ENCODE results near the gene AQP3.
A peak's percentile ranks its signal among the peaks of the same experiment; 100 is the strongest.

The AQP3 gene

DNA sequence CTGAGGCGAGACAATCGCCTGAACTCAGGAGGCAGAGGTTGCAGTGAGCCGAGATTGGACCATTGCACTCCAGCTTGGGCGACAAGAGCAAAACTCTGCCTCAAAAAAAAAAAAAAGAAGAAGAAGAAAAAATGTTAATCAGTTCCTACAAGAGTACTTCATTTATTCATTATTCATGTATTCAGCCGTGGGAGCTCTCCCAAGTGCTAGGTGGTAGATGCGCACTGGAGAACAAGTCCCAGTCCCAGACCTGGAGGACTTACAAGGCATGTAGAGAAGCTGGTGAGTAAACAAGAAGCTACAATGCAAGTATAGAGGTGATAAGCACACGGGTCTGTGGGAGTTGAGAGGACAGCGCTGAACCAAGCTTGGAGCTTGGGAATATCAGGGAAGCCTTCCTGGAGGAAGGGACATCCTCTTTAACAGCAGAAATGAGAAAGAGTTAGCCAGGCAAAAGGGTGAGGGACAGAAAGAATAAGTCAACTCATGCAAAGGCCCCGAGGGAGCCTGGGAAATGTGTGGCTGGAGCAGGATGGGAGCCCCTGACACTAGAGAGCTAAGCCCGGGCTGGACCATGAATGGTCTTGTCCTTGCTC is 27.6 kb downstream of the AQP3 start:
- Histone ChIP-seq H3K36me3 (replicated peaks; ENCODE audit: low read depth, low read length) (no peaks in the 10 kb centered on the region), H3K4me1 (ENCODE audit: low read length) (peaks cover 12% of the 10 kb centered on the region), H3K4me2 (ENCODE audit: low read length) (no peak overlapping the region), H3K79me2 (ENCODE audit: low read length) (no peaks in the 10 kb centered on the region), H4K20me1 (ENCODE audit: insufficient read depth, low read length) (no peaks in the 10 kb centered on the region), H2AFZ (ENCODE audit: low read depth, low read length) (0 out of 2 replicates have a peak overlapping the region, but pooled peaks have one; percentile 23), H3K27me3 (ENCODE audit: low read depth, low read length) (peaks cover 12% of the 10 kb centered on the region), H3K9me3 (ENCODE audit: insufficient read depth, low read length) (no peaks in the 10 kb centered on the region), H3K9ac (ENCODE audit: low read length) (no peak overlapping the region), H3K27ac (ENCODE audit: low read length) (no peak overlapping the region), H3K4me3 (ENCODE audit: low read length) (no peak overlapping the region)
- TF ChIP-seq, protein P1, sequence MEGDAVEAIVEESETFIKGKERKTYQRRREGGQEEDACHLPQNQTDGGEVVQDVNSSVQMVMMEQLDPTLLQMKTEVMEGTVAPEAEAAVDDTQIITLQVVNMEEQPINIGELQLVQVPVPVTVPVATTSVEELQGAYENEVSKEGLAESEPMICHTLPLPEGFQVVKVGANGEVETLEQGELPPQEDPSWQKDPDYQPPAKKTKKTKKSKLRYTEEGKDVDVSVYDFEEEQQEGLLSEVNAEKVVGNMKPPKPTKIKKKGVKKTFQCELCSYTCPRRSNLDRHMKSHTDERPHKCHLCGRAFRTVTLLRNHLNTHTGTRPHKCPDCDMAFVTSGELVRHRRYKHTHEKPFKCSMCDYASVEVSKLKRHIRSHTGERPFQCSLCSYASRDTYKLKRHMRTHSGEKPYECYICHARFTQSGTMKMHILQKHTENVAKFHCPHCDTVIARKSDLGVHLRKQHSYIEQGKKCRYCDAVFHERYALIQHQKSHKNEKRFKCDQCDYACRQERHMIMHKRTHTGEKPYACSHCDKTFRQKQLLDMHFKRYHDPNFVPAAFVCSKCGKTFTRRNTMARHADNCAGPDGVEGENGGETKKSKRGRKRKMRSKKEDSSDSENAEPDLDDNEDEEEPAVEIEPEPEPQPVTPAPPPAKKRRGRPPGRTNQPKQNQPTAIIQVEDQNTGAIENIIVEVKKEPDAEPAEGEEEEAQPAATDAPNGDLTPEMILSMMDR (IDR thresholded peaks at IDR 0.05; ENCODE audit: low read depth, low read length), result no peak
- no peak for TF ChIP-seq EZH2phosphoT487 (IDR thresholded peaks at IDR 0.05; ENCODE audit: low read depth)

DNA sequence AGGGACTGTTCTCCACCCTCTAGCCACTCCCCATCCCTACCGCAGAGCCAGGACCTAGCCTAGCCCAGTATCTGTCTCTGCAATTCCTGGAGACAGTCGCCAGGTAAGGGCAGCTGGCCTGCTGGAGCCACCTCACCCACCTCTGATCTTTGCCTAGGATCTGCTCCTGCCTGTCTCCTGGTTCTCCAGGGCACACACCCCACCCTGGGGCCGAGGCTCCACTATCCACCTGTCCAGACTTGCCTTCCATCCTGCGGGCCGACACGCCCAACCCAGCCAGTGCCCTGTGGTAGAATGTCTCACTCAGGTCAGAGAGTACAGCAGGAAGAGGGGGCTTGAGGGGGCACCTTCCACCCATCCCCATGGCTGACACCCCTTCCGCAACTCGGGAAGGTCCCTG is 29.3 kb downstream of the AQP3 start:
- TF ChIP-seq, protein P1 (IDR thresholded peaks at IDR 0.05; ENCODE audit: low read depth, low read length), result no peak
- no peak for TF ChIP-seq EZH2phosphoT487 (IDR thresholded peaks at IDR 0.05; ENCODE audit: low read depth)
- Histone ChIP-seq H3K79me2 (ENCODE audit: low read length) (no peaks in the 10 kb centered on the region), H3K27ac (ENCODE audit: low read length) (no peak overlapping the region), H4K20me1 (ENCODE audit: insufficient read depth, low read length) (no peaks in the 10 kb centered on the region), H3K27me3 (ENCODE audit: low read depth, low read length) (peaks cover 12% of the 10 kb centered on the region), H3K4me2 (ENCODE audit: low read length) (no peak overlapping the region), H3K4me3 (ENCODE audit: low read length) (no peak overlapping the region), H2AFZ (ENCODE audit: low read depth, low read length) (no peak overlapping the region), H3K9ac (ENCODE audit: low read length) (no peak overlapping the region), H3K9me3 (ENCODE audit: insufficient read depth, low read length) (no peaks in the 10 kb centered on the region), H3K4me1 (ENCODE audit: low read length) (peaks cover 12% of the 10 kb centered on the region), H3K36me3 (replicated peaks; ENCODE audit: low read depth, low read length) (no peaks in the 10 kb centered on the region)

DNA sequence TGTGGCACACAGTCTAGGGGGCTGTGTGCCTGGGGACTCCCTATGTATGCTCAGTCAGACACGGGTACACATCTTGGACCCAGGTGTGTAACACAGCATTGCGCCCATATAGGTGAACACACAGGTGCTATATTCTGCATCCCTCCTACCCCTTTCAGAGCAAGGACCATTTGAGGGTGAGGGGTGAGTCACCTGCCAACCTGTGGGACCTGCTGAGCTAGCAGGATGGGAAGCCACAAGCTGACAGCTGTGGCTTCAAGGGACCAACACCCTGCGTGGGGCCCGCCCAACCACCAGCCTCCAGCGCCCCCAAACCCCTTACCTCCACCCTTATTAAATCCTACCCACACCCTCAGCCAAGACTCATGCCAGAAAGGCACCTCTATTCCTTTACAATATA is 30.4 kb downstream of the AQP3 start:
- H2AFZ ChIP-seq (ENCODE audit: low read depth, low read length), result no peak overlapping the region
- H3K79me2 ChIP-seq (ENCODE audit: low read length), result no peaks in the 10 kb centered on the region
- H3K36me3 ChIP-seq (replicated peaks; ENCODE audit: low read depth, low read length), result no peaks in the 10 kb centered on the region
- no peak overlapping the region for H3K4me3 ChIP-seq (ENCODE audit: low read length)
- H4K20me1 ChIP-seq (ENCODE audit: insufficient read depth, low read length), result no peaks in the 10 kb centered on the region
- no peak overlapping the region for H3K9ac ChIP-seq (ENCODE audit: low read length)
- peaks cover 12% of the 10 kb centered on the region for H3K27me3 ChIP-seq (ENCODE audit: low read depth, low read length)
- no peak for TF ChIP-seq EZH2phosphoT487 (IDR thresholded peaks at IDR 0.05; ENCODE audit: low read depth)
- TF ChIP-seq, protein P1 (IDR thresholded peaks at IDR 0.05; ENCODE audit: low read depth, low read length), result no peak
- no peak overlapping the region for H3K27ac ChIP-seq (ENCODE audit: low read length)
- H3K9me3 ChIP-seq (ENCODE audit: insufficient read depth, low read length), result no peaks in the 10 kb centered on the region
- no peak overlapping the region for H3K4me2 ChIP-seq (ENCODE audit: low read length)
- H3K4me1 ChIP-seq (ENCODE audit: low read length), result peaks cover 12% of the 10 kb centered on the region

DNA sequence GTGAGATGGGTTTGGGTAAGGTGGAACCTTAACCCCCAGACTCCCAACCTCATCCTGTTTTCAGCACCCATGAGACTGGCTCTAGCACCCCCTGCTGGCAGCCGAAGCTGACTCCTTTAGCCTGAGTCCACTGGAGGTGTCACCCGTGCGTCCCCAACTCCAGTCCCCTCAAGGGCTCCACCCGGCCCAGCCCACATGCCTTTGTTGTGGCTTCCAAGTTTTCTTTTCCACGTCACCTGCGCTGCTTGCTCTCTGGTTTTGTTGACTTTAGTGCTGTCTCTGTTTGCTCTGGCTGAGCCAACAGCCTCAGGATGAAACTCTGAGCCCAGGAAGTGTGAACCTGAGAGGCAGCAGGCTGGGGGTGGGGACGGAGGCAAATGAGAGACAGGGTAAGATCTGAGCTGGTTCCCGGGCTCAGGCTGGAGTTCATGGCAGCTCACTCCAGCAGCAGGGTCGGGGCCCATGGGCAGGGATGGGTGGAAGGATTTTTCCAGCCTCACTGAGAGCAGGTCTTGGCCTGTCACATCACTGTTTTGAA is 31.8 kb downstream of the AQP3 start:
- Histone ChIP-seq H3K36me3 (replicated peaks; ENCODE audit: low read depth, low read length) (no peaks in the 10 kb centered on the region), H3K27ac (ENCODE audit: low read length) (no peak overlapping the region), H3K4me3 (ENCODE audit: low read length) (peak overlapping the region; percentile 34), H3K27me3 (ENCODE audit: low read depth, low read length) (peaks cover 11% of the 10 kb centered on the region), H3K9ac (ENCODE audit: low read length) (no peak overlapping the region), H3K4me2 (ENCODE audit: low read length) (peak overlapping the region; percentile 64), H2AFZ (ENCODE audit: low read depth, low read length) (peak overlapping the region; percentile 66), H3K9me3 (ENCODE audit: insufficient read depth, low read length) (no peaks in the 10 kb centered on the region), H4K20me1 (ENCODE audit: insufficient read depth, low read length) (no peaks in the 10 kb centered on the region), H3K79me2 (ENCODE audit: low read length) (no peaks in the 10 kb centered on the region), H3K4me1 (ENCODE audit: low read length) (peaks cover 12% of the 10 kb centered on the region)
- no peak for TF ChIP-seq EZH2phosphoT487 (IDR thresholded peaks at IDR 0.05; ENCODE audit: low read depth)
- TF ChIP-seq, protein P1 (IDR thresholded peaks at IDR 0.05; ENCODE audit: low read depth, low read length), result peak; percentile 90

Data from OCI-LY3 (cell line).